ENCODE results near the gene SLC9A7.
A peak's percentile ranks its signal among the peaks of the same experiment; 100 is the strongest.

The SLC9A7 gene

GRCh38 chrX:46698691-46699090, 60.2 kb downstream of the SLC9A7 start:
- DNase-seq = no peak

- no peak for DNase-seq
These were observed 63.4 kb downstream of the SLC9A7 start for GRCh38 chrX:46695491-46695890.

GRCh38 chrX:46694549-46694948, 64.4 kb downstream of the SLC9A7 start:
- no peak for DNase-seq

- no peak for DNase-seq
These were observed 65.8 kb downstream of the SLC9A7 start for GRCh38 chrX:46693149-46693548.

- no peak for DNase-seq
These were observed 68.1 kb downstream of the SLC9A7 start for GRCh38 chrX:46690818-46691217.

GRCh38 chrX:46687619-46688018, 71.3 kb downstream of the SLC9A7 start:
- no peak for DNase-seq

- peak; percentile 58 for DNase-seq
These were observed 72.8 kb downstream of the SLC9A7 start for GRCh38 chrX:46686003-46686645.

- DNase-seq = peak; percentile 19
These were observed 75.9 kb downstream of the SLC9A7 start for GRCh38 chrX:46683048-46683447.

GRCh38 chrX:46681849-46682248, 77.1 kb downstream of the SLC9A7 start:
- DNase-seq = no peak

GRCh38 chrX:46678232-46678631, 80.7 kb downstream of the SLC9A7 start:
- DNase-seq = no peak

- no peak for DNase-seq
These were observed 82.2 kb downstream of the SLC9A7 start for GRCh38 chrX:46676399-46677356.

- DNase-seq = no peak
These were observed 85.1 kb downstream of the SLC9A7 start for GRCh38 chrX:46673620-46674359.

GRCh38 chrX:46670316-46670715, 88.6 kb downstream of the SLC9A7 start:
- DNase-seq = no peak

GRCh38 chrX:46666831-46667230, 92.1 kb downstream of the SLC9A7 start:
- DNase-seq = no peak

GRCh38 chrX:46665232-46666152, 93.4 kb downstream of the SLC9A7 start:
- DNase-seq = no peak

- no peak for DNase-seq
These were observed 96.5 kb downstream of the SLC9A7 start for GRCh38 chrX:46662188-46662958.

GRCh38 chrX:46653482-46653881, 105.4 kb downstream of the SLC9A7 start:
- no peak for DNase-seq

GRCh38 chrX:46649421-46650260, 109.3 kb downstream of the SLC9A7 start:
- DNase-seq = peak; percentile 83

GRCh38 chrX:46648660-46649059, 110.3 kb downstream of the SLC9A7 start:
- DNase-seq = no peak

- no peak for DNase-seq
These were observed 111.7 kb downstream of the SLC9A7 start for GRCh38 chrX:46647251-46647650.

- DNase-seq = no peak
These were observed 113.3 kb downstream of the SLC9A7 start for GRCh38 chrX:46645614-46646013.

Data from RPMI8226 (cell line).